RCC 7860 (cell line): Measurements from ENCODE around the gene GMIP.
"Not testable (repeated sequence)": the region's sequence is repeated elsewhere in the genome, so short reads cannot be mapped to it uniquely, and the experiment has no call there.

Source experiments
- DNase-seq: peaks from one replicate; pipeline ENCODE4 v3.0.0-alpha.2; 2015; ENCODE audit warnings: low spot score
- FAIRE-seq: peaks from 2 replicates; lab custom pipeline; 2012; peaks lifted over from hg19 to GRCh38; lab: Jason Lieb, UNC

The GMIP gene

DNA sequence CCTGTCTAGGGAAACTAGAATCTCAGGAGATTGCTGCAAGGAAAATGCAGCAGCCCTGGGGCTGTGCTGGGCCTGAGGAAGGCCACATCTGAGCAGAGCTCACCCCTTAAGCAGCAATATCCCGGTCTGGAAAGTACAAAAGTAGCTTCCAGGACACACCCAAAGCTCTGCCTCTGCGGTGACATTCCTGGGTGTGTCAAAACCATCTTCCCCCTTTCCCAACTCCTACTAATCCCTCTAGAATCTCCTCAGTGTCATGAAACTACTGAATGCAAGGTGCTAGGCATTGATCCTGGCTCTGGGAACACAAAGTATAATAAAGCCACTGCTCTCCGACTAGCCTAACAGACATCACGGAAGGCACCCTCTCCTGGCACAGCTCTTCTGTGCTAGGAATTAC is 30.0 kb downstream of the GMIP start:
- FAIRE-seq (no peak), DNase-seq (no peak)

DNA sequence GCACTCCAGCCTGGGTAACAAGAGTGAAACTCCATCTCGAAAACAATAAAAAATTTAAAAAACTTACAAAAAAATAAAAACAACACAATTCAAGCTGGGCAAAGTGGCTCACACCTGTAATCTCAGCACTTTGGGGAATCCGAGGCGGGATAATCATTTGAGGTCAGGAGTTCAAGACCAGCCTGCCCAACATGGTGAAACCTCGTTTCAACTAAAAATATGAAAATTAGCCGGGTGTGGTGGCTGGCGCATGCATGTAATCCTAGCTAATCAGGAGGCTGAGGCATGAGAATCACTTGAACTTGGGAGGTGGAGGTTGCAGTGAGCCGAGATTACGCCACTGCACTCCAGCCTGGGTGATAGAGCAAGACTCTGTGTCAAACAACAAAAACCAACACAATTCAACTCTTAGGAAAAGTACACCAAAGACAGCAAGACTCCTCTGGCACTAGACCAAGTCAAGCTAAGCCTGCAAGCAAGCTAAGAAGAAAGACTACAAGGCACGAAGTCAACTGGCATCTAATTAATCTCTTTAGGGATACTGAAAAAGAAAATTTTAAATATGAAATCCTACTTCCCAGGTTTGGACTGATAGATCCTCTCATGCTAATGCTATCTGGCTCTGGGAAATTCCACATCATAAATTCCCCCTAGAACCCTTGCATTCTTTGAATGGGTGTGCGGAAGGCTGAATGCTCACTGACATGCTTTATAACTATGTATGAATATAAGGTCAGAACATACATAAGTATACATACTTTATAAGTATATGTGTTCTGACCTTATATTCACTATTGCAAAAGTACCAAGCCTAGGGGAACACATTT is 32.9 kb downstream of the GMIP start:
- no peak for FAIRE-seq
- no peak for DNase-seq

DNA sequence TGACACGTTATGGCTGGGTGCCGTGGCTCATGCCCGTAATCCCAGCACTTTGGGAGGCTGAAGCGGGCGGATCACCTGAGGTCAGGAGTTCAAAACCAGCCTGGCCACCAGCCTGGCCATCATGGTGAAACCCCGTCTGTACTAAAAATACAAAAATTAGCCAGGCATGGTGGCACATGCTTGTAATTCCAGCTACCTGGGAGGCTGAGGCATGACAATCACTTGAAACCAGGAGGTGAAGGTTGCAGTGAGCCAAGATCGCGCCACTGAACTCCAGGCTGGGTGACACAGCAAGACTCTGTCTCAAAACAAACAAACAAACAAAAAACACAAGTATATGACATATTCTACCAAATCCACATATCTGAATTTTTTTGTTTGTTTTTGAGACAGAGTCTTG is 36.8 kb downstream of the GMIP start:
- not testable (repeated sequence) for DNase-seq, FAIRE-seq

DNA sequence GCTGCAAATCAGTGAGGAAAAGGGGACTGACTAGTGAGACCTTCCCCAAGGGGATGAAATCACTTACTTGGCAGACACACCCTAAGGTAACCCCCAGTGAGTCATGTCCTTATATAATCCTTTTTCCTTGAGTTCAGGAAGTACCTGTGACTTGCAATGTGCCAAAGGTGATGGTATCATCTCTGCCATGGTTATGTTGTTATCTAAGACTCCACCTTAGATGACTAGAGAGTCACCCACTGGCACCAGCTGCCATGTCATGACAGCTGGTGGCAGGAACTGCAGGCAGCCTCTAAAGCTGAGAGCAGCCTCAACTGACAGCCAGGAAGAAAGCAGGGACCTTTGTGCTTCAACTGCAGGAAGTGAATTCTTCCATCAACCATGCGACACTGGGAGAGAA is 37.4 kb downstream of the GMIP start:
- DNase-seq (peak; percentile 82), FAIRE-seq (peak; percentile 64)

DNA sequence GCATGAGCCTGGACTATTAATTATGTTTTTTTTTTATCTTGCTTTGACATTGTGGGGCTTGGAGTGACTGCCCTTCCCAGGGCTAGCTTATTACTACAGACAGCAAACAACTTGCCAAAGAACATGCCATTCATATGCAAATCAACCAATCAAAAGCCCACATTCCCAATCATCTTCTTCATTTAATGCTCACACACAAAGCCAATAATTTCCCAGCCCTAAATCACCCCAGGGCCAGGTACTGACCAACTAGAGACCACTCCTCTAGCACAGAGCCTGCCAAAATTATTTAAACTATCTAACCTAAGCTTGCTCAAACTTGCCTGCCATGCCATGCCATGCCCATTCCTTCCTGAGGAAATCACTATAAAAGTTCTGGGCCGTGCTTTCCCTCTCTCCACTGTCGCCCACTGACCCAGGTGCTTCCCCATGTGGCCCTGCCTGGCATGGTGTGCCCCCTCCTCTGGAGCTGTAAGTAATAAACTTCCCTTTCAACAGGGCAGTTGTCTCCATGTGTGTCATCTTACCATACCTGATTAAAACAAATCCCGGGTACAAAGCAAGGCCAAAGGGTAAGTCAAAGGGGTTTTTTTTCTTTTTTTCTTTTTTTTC is 40.6 kb downstream of the GMIP start:
- FAIRE-seq, result no peak

DNA sequence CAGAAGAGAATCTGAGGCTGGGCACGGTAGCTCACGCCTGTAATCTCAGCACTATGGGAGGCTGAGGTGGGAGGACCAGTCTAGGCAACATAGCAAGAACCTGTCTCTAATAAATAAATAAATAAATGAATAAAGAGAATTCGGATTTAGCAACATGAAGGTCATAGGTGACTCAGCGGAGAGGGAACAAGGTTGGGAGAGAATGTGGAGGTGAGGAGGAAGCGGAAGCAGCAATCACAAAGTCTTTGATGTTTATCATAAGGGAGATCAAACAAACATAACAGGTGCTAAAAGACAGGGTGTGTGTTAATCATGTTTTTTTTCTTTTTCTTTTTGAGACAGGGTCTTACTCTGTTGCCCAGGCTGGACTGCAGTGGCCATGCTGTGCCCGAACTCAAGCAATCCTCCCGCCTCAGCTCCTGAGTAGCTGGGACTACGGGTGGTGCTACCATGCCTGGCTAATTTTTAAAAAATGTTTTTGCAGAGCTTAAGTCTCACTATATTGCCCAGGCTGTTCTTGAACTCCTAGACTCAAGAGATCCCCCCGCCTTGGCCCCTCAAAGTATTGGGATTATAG is 41.2 kb downstream of the GMIP start:
- FAIRE-seq (no peak), DNase-seq (no peak)

More for the DNA sequence above, 40.6 kb downstream of the GMIP start:
- no peak for DNase-seq

DNA sequence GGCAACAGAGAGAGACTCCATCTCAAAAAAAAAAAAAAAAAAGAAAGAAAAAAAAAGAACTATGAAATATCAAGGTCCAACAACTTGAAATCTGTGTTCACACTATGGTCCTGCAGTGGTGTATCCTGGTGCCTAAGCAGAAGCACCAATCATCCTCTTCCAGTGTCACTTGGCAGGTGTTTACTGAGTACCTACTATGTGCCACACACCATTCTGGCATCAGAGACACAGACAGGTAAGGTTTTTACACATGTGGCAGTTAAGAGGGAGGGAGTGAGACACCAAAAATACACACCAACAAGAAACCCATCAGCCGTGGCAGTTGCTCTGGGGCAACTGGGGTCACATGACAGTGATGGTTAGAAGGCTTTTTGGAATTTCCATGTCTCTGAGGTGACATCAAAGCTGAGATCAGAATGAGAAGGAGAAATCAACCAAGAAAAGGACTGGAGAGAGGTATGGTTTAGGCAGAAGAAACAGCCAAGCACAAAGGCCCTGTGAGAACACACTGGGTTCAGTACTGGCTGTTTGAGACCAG is 42.6 kb downstream of the GMIP start:
- DNase-seq (peak; percentile 32), FAIRE-seq (no peak)

DNA sequence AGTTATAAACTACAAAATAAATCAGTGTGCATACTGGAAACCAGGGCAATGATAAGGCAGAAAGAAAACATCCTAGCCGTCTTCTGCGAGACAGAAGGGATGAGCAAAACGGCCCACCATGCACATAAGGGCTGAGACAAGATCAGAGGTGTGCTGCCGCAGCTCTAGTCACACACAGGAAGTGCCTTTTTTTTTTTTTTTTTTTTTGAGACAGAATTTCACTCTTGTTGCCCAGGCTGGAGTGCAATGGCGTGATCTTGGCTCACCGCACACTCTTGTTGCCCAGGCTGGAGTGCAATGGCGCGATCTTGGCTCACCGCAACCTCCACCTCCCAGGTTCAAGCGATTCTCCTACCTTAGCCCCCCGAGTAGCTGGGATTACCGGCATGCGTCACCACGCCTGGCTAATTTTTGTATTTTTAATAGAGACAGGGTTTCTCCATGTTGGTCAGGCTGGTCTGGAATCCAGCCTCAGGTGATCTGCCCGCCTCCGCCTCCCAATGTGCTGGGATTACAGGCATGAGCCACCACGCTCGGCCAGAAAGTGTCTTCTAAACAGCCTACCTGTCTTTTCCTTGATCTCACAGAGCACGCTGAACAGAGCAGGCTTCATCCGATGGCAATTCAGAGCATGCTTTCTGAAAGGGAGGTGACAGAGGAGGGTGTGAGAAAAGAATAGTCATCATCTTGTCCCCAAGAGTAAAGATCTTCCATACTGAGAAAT is 44.6 kb downstream of the GMIP start:
- not testable (repeated sequence) for FAIRE-seq, DNase-seq

DNA sequence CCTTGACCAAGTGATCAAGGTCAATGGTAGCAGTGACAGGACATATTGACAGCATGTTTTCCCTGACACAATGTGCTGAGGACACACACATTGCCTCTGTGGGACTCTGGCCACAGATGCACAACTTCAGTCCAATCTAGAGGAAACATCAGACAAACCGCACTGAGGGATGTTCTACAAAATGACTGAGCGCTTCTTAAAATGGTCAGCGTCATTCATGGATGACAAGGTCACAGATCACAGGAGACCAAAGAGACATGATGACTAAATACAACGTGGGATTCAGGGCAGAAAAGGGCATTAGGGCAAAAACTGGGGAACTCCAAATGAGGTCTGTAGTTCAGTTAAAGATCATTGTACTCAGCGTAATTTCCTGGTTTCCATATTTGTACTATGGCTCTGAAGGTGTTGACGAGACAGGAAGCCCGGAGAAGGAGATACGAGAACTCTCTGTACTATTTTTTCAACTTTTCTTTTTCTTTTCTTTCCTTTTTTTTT is 45.6 kb downstream of the GMIP start:
- FAIRE-seq (peak; percentile 96), DNase-seq (peak; percentile 92)

DNA sequence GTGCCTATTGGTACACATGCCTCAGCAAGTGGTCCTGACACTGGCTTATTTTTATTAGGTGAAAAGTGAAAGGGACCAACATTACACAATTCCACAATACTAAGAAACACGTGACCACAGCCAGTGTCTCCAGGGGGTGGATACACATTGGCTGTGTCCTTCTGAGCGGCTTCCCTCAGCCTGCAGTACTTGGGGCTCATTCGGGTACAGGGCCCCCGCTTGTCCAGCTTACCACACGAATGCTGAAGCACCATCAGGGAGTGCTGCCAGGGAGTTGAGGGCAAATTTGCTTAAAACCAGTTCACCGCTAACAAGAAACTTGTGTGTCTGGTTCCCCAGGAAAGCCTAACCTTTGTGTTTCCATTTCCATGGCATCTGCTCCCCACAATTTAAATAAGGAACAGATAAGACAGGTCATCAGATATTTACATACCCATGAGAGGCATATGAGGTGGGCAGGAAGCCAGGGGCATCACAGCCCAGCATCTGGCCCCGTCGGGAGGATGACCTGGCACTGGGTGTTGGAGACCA is 48.2 kb downstream of the GMIP start:
- no peak for FAIRE-seq
- DNase-seq, result peak; percentile 60

DNA sequence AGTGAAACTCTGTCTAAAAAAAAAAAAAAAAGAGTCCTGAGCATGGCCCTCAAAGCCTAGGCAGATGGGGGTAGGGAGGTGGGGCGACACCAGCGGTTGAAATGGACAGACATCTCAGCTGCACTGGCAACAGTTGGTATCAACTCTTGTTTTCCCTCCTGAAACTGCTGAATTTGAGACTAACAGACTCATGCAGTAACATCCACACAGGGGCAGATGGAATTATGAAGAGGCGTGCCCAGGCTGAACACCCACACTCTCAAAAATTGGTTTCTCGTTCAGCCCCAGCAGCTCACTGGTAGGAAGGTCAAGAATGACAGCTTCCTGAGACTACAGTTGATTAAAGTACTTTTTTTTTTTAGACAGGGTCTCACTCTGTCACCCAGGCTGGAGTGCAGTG is 49.1 kb downstream of the GMIP start:
- DNase-seq (no peak), FAIRE-seq (no peak)

DNA sequence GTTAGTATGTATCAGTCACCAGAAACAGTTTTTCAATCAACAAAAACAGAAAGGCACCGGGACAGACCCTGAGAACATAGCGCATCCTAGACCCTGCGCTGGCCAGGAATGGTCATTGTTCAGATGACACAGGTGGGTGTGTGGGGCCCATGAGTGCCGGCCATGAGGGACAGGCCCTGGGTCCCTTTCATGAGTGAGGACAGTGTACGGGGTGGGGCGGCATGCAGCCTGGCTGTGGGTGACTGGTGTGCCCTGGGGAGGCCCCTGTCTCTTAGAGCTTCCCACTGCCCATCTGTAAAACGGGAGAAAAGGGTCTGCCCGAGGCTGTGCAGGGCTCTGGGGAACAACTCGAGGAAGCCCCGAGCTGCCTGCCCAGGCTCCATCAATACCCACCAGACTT is 50.8 kb downstream of the GMIP start:
- DNase-seq (no peak), FAIRE-seq (no peak)

DNA sequence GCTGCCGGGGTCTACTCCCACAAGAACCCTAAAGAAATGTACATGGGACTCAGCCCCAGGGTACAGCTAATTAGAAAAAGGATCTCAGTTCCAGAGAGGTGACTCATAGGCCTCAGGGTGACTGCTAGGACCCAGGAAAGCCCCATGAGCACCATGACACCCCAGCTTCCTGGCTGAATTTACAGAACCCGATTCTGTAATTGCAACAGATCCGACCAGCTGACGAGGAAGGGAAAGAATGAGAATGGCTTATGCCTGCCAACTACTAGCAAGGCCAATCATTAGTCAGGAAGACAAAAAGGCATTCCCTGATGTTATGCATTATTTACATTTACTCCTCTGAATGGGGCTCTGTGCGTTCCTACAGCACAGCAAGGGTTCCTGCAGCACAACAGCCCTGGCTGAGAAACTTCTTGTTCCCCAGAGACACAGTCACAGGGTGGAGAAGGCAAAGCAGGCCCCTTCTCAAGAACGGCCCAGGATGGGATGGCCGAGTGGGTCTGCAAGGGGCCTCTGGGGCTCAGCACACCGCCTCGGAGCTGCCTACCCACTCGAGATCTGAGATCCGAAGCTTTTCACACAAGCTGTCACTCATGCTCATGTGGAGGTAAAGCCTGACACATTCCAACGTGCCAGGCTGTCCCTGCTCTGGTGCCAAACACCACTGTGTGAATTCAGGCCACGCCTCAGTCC is 52.2 kb downstream of the GMIP start:
- DNase-seq (peak; percentile 74), FAIRE-seq (peak; percentile 14)

DNA sequence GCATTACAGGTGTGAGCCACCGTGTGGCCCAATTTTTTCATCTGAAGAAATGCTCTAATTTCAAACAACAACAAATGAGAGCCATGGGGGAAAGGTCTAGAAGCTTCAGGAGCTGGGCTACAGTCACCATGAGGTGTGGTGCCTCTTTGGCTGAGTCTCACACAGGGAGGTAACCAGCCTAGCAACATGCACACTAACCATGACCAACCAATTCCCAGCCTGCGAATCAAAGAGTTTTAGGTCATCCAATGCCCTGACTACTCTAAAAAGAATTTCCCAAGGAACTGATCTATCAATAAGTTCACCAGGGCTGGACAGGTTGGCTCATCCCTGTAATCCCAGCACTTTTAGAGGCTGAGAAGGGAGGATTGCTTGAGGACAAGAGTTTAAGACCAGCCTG is 54.9 kb downstream of the GMIP start:
- DNase-seq, result peak; percentile 37

DNA sequence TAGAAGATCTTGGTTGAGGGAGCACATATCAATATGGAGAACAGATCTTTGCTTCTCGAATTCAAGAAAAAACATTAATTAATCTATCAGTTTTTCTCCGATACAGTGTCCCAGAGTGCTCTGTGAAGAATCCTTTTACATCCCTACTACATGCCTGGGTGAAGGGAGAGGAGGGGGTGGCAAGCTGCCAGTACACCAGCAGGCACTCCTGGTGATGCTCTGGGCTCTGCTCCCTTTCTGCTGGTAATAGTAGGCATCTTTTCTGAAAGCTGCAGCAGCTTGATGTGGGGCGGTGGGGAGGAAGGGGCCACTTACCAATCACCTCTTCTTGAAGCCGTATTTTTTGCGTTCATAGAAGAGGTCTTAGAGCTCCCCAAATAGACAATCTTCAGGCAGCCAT is 55.7 kb downstream of the GMIP start:
- DNase-seq (no peak), FAIRE-seq (no peak)

More for the DNA sequence above, 54.9 kb downstream of the GMIP start:
- FAIRE-seq, result no peak

DNA sequence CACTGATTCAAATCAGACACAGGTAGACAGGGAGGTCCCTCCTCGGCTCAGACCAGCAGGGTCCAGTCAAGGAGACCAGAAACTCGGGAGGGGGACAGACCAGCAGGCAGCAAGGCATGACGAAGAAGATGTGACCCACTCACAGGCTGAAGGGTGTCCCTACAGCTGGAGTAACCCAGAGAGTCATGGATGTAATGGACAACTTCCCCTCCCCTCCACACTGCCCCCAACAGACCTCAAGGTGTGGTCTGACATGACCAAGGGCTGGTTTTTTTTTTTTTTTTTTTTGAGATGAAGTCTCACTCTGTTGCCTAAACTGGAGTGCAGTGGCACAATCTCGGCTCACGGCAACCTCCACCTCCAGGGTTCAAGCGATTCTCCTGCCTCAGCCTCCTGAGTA is 59.1 kb downstream of the GMIP start:
- FAIRE-seq (no peak), DNase-seq (no peak)

DNA sequence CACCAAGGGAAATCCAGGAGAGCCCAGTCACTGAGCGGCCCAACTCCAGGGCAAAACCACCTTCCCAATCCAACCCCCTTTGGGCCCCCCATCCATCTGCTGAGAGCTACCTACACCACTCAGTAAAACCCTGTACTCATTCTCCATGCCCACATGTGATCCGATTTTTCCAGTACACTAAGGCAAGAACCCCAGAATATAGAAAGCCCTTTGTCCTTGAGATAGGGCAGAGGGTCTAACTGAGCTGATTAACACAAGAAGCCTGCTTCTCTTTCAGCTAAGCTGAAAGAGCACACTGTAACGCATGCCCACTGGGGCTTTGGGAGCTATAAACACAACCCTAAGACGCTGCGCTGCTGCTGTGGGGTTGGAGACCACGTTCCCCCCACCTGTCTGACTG is 61.0 kb downstream of the GMIP start:
- FAIRE-seq (no peak), DNase-seq (no peak)

DNA sequence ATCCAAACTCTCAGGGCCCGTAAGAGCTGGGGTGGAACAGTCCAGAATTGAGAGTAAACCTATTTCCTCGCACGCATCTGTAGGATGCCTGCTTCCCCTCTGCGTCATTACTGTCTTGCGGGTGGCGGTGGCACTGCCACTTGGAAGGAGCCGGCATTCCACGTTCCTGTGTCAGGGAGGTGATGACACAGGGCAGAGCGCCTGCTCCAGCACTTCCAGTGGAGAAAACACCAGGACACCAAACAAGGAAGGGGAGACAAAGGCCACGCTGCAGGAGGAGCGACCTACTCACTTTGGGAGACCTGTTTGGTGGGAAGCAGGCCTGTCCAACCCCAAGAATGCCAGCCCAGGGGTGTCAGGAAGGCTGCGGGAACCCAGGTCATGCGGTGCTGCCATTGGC is 62.1 kb downstream of the GMIP start:
- DNase-seq, result no peak
- no peak for FAIRE-seq

DNA sequence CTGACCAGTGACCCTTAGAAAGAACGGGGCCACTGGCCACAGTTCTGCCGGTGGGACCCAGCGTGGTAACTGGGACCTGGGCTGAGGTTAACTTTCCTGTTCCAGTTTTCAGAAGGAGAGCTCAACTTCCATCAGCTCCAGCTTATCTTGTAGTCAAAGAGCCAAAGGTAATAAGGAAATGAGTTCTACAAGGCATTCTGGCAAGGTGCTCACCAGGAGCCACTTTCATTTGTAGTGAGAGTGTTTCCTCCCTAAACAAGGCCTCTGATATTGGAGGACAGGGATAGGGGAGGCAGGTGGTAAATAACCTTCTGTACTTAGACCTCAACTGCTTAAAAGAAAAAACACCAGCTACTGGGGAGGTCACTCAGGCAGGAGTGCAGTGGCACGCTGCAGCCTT is 63.0 kb downstream of the GMIP start:
- DNase-seq, result no peak
- no peak for FAIRE-seq
